ACC112 (cell line): ENCODE results near the gene NPHS1.

Experiments used
- H2AFZ ChIP-seq: fragments of 200-600 bp; sonication (generic); one replicate; pipeline ENCODE4 v1.6.0; 2017; ENCODE audit warnings: antibody characterized with exemption, low read length; ENCODE audit not compliant: unreplicated experiment
- H3K27ac ChIP-seq: fragments of 200-600 bp; sonication (generic); 2 replicates; pipeline ENCODE4 v1.5.1; 2014; ENCODE audit warnings: low read depth, mild to moderate bottlenecking, antibody characterized with exemption, low read length, moderate library complexity
- H3K27me3 ChIP-seq: fragments of 200-600 bp; sonication (generic); 2 replicates; pipeline ENCODE4 v1.6.1; 2014; ENCODE audit warnings: mild to moderate bottlenecking, antibody characterized with exemption, low read length, moderate library complexity, mixed read lengths; ENCODE audit not compliant: insufficient read depth
- H3K36me3 ChIP-seq: fragments of 200-600 bp; sonication (generic); 2 replicates; pipeline ENCODE4 v1.6.1; 2016; ENCODE audit warnings: mild to moderate bottlenecking, antibody characterized with exemption, low read length, moderate library complexity, mixed read lengths; ENCODE audit not compliant: insufficient read depth
- H3K4me1 ChIP-seq: fragments of 200-600 bp; sonication (generic); one replicate; pipeline ENCODE4 v1.6.1; 2016; ENCODE audit warnings: low read length, mixed read lengths; ENCODE audit not compliant: insufficient read depth, unreplicated experiment, control insufficient read depth
- H3K4me3 ChIP-seq: fragments of 200-600 bp; sonication (generic); 2 replicates; pipeline ENCODE4 v1.5.1; 2014; ENCODE audit warnings: mild to moderate bottlenecking, low read depth, low read length
- H3K79me2 ChIP-seq: fragments of 200-600 bp; sonication (generic); one replicate; pipeline ENCODE4 v1.6.0; 2016; ENCODE audit warnings: low read length; ENCODE audit not compliant: control insufficient read depth, unreplicated experiment, insufficient read depth

Gene NPHS1

GRCh38 chr19:35784503-35785338 is 67.6 kb downstream of the NPHS1 start:
- no peaks in the 10 kb centered on the region for H3K27me3 ChIP-seq
- no peak overlapping the region for H3K4me3 ChIP-seq
- H3K4me1 ChIP-seq = no peaks in the 10 kb centered on the region
- no peaks in the 10 kb centered on the region for H3K36me3 ChIP-seq
- H2AFZ ChIP-seq = no peak overlapping the region
- no peaks in the 10 kb centered on the region for H3K79me2 ChIP-seq
- H3K27ac ChIP-seq = no peak overlapping the region

GRCh38 chr19:35783469-35784434 is 68.6 kb downstream of the NPHS1 start:
- Histone ChIP-seq H3K36me3 (no peaks in the 10 kb centered on the region), H3K27me3 (no peaks in the 10 kb centered on the region), H3K27ac (no peak overlapping the region), H3K4me3 (no peak overlapping the region), H3K79me2 (no peaks in the 10 kb centered on the region), H3K4me1 (no peaks in the 10 kb centered on the region), H2AFZ (no peak overlapping the region)

- H3K27ac ChIP-seq = no peak overlapping the region
- no peaks in the 10 kb centered on the region for H3K36me3 ChIP-seq
- H3K79me2 ChIP-seq = no peaks in the 10 kb centered on the region
- no peak overlapping the region for H3K4me3 ChIP-seq
- H3K27me3 ChIP-seq = no peaks in the 10 kb centered on the region
- no peaks in the 10 kb centered on the region for H3K4me1 ChIP-seq
- no peak overlapping the region for H2AFZ ChIP-seq
Measured at GRCh38 chr19:35782589-35782988, 69.7 kb downstream of the NPHS1 start.

- Histone ChIP-seq H3K27me3 (no peaks in the 10 kb centered on the region), H2AFZ (no peak overlapping the region), H3K36me3 (no peaks in the 10 kb centered on the region), H3K79me2 (no peaks in the 10 kb centered on the region), H3K4me1 (no peaks in the 10 kb centered on the region), H3K4me3 (no peak overlapping the region), H3K27ac (no peak overlapping the region)
Measured at GRCh38 chr19:35781650-35782049, 70.7 kb downstream of the NPHS1 start.

GRCh38 chr19:35780717-35781116 is 71.6 kb downstream of the NPHS1 start:
- no peaks in the 10 kb centered on the region for H3K4me1 ChIP-seq
- no peaks in the 10 kb centered on the region for H3K36me3 ChIP-seq
- no peak overlapping the region for H2AFZ ChIP-seq
- H3K27me3 ChIP-seq = no peaks in the 10 kb centered on the region
- H3K4me3 ChIP-seq = no peak overlapping the region
- H3K79me2 ChIP-seq = no peaks in the 10 kb centered on the region
- no peak overlapping the region for H3K27ac ChIP-seq

- no peaks in the 10 kb centered on the region for H3K4me1 ChIP-seq
- H3K4me3 ChIP-seq = no peak overlapping the region
- no peaks in the 10 kb centered on the region for H3K36me3 ChIP-seq
- H2AFZ ChIP-seq = no peak overlapping the region
- H3K27me3 ChIP-seq = no peaks in the 10 kb centered on the region
- H3K27ac ChIP-seq = no peak overlapping the region
- no peaks in the 10 kb centered on the region for H3K79me2 ChIP-seq
Measured at GRCh38 chr19:35780058-35780457, 72.2 kb downstream of the NPHS1 start.

- Histone ChIP-seq H3K4me1 (no peaks in the 10 kb centered on the region), H3K4me3 (no peak overlapping the region), H3K36me3 (no peaks in the 10 kb centered on the region), H2AFZ (no peak overlapping the region), H3K27me3 (no peaks in the 10 kb centered on the region), H3K79me2 (no peaks in the 10 kb centered on the region), H3K27ac (no peak overlapping the region)
Measured at GRCh38 chr19:35779033-35779432, 73.3 kb downstream of the NPHS1 start.

GRCh38 chr19:35777961-35778360 is 74.3 kb downstream of the NPHS1 start:
- no peaks in the 10 kb centered on the region for H3K27me3 ChIP-seq
- H3K79me2 ChIP-seq = no peaks in the 10 kb centered on the region
- no peak overlapping the region for H3K4me3 ChIP-seq
- H3K36me3 ChIP-seq = no peaks in the 10 kb centered on the region
- no peak overlapping the region for H2AFZ ChIP-seq
- H3K4me1 ChIP-seq = no peaks in the 10 kb centered on the region
- H3K27ac ChIP-seq = no peak overlapping the region

GRCh38 chr19:35777086-35777841 is 75.0 kb downstream of the NPHS1 start:
- Histone ChIP-seq H3K79me2 (no peaks in the 10 kb centered on the region), H2AFZ (no peak overlapping the region), H3K4me3 (no peak overlapping the region), H3K4me1 (no peaks in the 10 kb centered on the region), H3K36me3 (no peaks in the 10 kb centered on the region), H3K27ac (no peak overlapping the region), H3K27me3 (no peaks in the 10 kb centered on the region)

GRCh38 chr19:35776102-35776788 is 76.1 kb downstream of the NPHS1 start:
- Histone ChIP-seq H3K27me3 (no peaks in the 10 kb centered on the region), H3K36me3 (no peaks in the 10 kb centered on the region), H2AFZ (no peak overlapping the region), H3K79me2 (no peaks in the 10 kb centered on the region), H3K27ac (no peak overlapping the region), H3K4me3 (peak overlapping the region; percentile 77), H3K4me1 (no peaks in the 10 kb centered on the region)
